DMS 273 treated with DMSO at 0.1 percent for 48 hours (cell line): Measurements from ENCODE around the gene PRAMEF11.
"Not testable (repeated sequence)": the region's sequence is repeated elsewhere in the genome, so short reads cannot be mapped to it uniquely, and the experiment has no call there.

Experiments
- DNase-seq: peaks from one replicate; lab custom pipeline; 2025; lab: John Stamatoyannopoulos, UW

Gene PRAMEF11

DNA sequence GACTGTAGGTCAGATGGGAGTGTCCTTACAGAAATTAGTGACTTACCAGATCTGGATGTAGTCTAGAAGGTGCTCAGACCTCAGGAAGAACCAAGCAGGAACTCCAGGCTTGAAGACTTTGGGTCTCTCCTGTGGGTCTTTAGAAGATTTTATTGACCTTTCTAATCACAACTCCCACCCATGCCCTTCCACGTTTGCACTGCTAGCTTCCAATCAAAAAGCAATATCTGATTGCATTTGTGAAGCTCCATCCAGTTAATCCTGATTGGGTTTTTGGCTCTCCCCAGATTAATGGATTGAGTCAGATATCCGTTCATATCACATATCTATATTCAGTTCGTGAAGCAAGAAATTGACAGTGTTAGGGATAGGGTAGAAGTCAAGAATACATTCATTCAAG is at the start of gene PRAMEF11:
TSS of gene PRAMEF11 (minus strand) at position 101 of the 400 bp plus-strand sequence. CDS start 2,621 bp downstream, outside the sequence.
- not testable (repeated sequence) for DNase-seq

DNA sequence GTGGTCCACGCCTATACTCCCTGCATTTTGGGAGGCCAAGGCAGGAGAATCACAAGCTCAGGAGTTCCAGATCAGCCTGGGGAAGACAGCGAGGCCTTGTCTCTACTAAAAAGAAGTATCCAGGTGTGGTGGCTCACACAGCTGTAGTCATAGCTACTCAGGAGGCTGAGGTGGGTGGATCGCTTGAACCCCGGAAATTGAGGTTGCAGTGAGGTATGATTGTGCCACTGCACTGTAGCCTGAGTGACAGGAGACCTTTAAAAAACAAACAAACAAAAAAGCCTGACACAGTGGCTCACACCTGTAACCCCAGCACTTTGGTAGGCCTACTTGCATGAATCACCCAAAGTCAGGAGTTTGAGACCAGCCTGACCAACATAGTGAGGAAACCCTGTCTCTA is 47.2 kb upstream of the PRAMEF11 start:
- not testable (repeated sequence) for DNase-seq

DNA sequence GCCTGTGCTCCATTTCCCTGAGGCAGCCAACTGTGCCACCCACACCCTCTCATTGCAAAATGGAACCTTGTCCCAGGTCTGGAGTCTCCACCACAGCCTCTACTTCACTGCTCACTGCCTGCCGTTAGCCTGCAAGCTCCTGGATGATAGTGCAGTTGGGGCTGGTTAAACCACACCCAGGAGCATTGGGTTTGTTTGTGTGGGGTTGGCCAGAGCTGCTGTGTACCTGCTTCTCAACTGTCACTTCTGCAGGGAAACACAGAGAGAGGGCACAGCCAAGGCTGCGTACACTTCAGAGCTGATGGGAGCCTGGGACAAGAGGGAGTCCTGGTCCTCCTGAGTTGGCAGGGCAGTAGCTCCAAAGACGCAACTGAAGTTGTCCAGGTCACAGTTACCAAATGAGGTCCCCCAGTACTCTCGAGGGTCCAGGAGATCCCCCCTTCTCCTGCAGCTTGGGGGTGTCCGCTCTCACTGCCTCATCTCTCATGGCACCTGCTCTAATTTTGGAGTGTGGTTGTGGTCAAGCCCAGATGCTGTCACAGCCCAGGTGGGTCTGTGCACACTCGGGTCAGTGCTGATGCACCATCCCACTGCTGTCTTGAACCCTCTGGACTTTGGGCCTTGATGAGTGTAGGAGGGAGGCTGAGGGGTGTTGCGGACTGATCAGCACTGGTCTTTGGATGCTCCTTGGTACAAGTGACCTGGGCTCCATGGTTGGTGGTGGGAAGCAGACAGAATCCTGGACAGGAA is 32.1 kb upstream of the PRAMEF11 start:
- DNase-seq, result not testable (repeated sequence)

DNA sequence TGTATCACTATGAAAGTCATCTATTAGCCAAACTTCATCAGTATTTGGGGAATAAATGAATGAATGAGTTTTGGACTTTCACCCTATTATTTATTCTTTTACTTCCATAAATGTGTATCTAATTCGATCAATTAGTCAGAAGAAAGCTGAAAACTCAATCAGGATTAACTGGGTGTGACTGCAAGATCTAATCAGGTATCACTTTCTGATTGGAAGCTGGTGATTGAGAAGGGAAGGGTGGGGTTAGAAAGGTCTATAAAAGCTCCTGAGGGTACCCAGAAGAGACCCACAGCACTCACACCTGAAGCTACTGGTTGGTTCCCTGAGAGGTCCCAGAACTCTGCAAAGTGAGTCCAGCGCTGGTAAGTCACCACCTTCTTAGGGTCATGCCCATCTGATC is 25.6 kb upstream of the PRAMEF11 start, which contains the start of gene PRAMEF2:
TSS of gene PRAMEF2 (plus strand) at position 301 of the 400 bp plus-strand sequence. CDS start 1,924 bp downstream, outside the sequence.
- not testable (repeated sequence) for DNase-seq

DNA sequence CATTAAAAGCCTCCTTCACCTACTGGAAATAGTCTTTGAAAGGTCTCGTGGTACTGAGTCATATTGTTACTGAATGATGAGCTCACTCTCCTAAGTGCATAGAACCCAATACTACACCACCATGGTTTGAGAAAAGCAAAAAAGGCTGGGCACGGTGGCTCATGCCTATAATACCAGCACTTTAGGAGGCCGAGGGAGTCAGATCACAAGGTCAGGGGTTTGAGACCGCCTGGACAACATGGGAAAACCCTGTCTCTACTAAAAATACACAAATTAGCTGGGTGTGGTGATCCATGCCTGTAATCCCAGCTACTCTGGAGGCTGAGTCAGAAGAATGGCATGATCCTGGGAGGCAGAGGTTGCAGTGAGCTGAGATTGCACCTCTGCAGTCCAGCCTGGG is 20.6 kb upstream of the PRAMEF11 start:
- DNase-seq, result no peak

DNA sequence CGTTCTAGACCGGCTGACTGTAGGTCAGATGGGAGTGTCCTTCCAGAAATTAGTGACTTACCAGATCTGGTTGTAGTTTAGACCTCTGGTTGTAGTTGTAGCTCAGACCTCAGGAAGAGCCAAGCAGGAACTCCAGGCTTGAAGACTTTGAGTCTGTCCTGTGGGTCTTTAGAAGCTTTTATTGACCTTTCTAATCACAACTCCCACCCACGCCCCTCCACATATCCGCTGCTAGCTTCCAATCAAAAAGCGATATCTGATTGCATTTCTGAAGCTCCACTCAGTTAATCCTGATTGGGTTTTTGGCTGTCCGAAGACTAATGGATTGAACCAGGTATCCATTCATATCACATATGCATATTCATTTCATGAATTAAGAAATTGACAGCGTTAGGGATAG is 17.4 kb upstream of the PRAMEF11 start, which contains the start of gene HNRNPCL1:
TSS of gene HNRNPCL1 (minus strand) at position 101 of the 400 bp plus-strand sequence. CDS start 431 bp downstream, outside the sequence.
- DNase-seq, result not testable (repeated sequence)

DNA sequence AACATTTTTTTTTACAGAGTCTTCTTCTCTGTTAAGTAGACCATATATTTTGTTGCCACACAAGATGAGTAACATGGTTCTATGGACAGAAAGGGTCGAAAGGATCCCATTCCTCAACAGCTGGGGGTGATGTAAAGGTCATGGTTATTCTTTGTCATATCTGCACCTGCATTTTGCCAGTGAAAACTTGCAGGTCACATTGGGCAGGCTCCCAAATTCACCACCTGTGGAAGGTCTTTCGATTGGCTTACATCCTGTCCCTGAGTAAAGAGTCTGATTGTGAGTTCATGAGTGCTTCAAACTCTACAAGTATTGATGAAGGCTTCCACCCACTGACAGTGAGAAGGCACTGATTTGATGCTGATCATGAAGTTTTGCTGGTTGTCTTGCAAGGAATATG is 2.0 kb upstream of the PRAMEF11 start:
- DNase-seq, result not testable (repeated sequence)

DNA sequence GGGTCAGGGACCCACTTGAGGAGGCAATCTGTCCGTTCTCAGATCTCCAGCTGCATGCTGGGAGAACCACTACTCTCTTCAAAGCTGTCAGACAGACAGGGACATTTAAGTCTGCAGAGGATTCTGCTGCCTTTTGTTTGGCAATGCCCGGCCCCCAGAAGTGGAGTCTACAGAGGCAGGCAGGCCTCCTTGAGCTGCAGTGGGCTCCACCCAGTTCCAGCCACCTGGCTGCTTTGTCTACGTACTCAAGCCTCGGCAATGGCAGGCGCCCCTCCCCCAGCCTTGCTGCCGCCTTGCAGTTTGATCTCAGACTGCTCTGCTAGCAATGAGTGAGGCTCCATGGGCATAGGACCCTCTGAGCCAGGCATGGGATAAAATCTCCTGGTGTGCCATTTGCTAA is 12.1 kb downstream of the PRAMEF11 start:
- not testable (repeated sequence) for DNase-seq

DNA sequence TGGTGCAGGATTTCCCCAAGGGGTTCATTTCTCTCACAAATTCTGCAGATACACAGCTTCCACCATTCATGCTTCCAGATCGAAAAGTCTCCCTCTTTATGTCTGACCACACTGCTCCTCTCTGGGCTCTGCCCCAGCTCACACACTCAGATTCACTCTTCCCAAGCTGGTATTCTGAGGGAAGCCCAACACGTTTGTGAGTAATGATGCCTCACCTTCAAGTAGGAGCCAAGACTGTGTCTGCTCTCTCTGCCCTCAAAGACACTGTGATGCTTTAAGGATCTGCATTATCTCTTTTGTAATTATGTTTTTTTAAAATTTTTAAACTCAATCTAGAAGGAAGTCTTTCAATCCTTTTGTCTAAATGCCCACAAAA is 19.8 kb downstream of the PRAMEF11 start:
- no peak for DNase-seq

DNA sequence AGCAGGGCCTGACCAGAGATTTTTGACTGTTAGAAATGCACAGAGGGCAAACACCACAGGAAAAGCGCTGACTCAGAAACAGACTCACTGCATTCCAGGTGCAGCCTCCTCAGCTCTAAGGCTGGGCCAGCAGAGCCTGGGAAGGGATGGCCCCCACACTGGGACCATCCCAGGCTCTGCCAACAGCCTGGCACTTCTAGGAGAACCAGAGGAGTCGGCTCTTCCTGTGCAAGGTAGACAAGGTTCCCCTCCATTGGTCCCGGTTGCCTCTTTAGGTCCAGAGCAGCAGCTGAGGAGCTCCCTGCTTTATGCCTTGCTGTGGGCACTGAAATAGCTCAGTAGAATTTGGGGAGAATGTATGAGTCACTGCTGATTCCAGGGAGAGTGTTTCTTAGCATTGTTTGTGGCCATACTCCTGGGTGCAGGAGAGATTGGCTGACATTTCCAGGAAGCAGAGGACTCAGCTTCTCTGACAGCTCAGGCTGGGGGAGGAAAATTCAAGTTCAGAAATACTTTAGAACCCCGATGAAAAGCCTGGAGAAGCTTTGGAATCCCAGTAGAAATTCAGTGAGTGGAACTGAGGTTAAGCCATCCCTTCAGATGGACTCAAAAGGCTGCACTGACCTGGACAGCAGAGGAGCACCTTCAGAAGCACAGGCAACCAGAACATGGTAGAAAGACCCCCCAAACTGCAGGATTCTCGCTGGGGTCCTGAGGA is 20.4 kb downstream of the PRAMEF11 start:
- DNase-seq, result no peak

DNA sequence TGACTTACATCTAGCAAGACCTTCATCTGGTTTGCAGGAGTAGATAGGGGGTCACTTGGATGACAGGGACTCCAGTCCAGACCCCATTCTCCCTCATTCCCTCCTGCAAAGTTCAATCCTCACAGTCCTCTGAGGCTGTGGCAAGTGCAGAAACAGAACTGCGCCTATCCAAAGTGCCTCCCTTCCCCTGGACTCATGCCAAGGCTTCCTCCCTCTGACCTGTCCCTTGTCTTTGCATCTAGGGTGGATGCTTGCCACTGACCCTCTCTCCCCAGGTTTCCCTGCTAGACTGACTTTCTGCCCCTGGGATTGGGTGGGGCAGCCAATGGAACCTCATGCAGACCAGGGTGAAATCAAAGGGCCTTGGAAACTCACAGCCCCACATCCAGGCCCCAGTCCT is 21.3 kb downstream of the PRAMEF11 start:
- DNase-seq, result no peak

DNA sequence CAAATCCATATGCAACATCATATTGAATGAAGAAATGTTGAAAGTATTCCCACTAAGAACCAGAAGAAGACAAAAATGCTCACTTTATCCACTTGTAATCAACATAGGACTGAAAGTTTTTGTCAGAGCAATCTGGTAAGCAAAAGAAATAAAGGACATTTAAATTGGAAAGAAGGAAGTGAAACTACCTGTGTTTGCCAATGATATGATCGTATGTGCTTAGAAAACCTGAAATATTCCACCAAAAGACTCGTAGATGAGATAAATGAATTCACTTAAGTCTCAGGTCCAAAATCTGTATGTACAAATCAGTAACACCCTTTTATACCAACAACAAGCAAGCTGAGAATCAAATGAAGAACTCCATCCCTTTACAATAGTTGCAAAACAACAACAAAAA is 31.5 kb downstream of the PRAMEF11 start:
- DNase-seq, result no peak

DNA sequence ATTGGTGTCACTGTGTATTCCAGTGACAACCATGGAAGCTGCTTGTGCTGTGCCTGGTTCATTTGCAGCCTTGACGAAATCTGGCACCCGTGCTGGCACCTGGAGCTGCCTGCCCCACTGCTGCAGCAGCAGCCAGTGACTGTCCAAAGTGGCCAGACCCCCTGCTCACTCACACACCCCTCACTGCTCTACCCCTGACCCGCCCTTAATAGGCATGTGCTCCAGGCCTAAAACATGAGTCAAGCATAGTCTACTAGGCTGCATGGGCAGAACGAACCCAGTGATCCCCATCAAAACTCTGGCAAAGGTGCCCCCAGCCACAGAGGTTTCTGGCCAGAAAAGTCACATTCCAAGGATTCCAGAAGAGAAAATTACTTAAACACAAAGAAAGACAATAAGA is 32.3 kb downstream of the PRAMEF11 start:
- no peak for DNase-seq

DNA sequence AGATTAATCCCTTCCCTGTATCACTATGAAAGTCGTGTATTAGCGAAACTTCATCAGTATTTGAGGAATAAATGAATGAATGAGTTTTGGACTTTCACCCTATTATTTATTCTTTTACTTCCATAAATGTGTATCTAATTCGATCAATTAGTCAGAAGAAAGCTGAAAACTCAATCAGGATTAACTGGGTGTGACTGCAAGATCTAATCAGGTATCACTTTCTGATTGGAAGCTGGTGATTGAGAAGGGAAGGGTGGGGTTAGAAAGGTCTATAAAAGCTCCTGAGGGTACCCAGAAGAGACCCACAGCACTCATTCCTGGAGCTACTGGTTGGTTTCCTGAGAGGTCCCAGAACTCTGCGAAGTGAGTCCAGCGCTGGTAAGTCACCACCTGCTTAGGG is 40.1 kb downstream of the PRAMEF11 start, which contains the start of gene PRAMEF1:
TSS of gene PRAMEF1 (plus strand) at position 301 of the 400 bp plus-strand sequence. CDS start 1,831 bp downstream, outside the sequence.
- DNase-seq, result not testable (repeated sequence)

DNA sequence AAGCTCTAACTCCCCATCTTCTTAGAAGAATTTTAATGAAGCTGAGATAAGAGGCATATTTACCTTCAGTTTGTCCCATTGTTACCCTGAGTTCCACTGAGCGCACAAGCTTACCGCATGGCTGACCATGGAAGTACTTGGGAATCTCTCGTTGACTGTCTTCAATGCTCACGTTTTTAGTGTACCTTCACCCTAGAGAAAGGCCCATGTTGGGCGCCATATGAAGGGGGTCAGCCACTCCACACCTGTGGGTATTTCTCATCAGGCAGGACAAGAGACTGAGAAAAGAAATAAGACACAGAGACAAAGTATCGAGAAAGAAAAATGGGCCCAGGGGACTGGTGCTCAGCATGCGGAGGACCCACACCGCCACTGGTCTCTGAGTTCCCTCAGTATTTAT is 46.5 kb downstream of the PRAMEF11 start:
- not testable (repeated sequence) for DNase-seq

DNA sequence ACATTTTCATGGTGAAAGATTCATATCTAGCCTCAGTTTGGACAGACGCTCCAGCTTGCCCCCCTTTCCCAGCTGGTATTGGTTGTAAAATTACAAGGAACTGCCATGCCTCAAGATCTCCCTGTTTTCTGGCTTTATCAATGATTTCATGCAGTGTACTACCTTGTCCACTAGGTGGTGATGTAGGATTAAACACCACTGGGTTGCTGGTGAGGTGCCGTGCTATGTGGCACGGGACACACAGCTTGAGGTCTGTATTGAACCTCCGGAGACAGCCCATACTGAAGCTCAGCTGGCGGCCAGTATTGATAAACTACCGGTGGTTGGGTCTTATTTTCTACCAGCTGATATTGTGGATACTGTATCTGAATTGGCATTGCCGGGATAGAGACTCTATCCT is 47.4 kb downstream of the PRAMEF11 start:
- not testable (repeated sequence) for DNase-seq

DNA sequence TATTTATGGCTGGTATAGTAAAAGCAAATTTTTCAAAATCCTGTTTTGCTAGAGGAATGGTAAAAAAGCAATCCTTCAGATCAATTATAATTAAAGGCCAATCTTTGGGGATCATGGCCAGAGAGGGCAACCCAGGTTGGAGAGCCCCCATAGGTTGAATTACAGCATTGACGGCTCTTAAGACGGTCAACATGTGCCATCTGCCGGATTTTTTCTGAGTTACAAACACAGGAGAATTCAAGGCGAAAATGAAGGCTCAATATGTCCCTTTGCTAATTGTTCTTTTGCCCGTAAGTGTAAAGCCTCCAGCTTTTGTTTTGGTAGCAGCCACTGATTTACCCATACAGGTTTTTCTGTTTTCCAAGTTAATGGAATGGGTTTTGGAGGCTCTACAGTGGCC is 49.7 kb downstream of the PRAMEF11 start:
- not testable (repeated sequence) for DNase-seq

DNA sequence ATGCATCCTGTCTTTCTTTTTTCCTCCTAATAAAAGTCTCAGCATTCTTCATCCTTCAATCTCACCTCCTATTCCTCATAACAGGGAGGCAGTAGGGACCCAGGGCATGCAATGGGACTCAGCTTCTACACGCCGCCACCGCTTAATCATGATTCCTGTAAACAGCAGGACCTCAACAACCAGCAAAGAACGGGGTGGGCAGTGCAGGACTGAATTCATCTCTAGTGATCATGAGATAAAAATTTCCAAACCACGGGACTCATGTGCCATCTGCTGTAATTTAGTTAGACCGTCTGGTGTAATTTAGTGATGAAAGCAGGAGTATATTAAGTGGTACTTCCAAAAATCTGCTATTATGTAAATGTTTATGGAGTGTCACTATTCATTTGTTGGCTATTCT is 52.3 kb downstream of the PRAMEF11 start:
- no peak for DNase-seq

DNA sequence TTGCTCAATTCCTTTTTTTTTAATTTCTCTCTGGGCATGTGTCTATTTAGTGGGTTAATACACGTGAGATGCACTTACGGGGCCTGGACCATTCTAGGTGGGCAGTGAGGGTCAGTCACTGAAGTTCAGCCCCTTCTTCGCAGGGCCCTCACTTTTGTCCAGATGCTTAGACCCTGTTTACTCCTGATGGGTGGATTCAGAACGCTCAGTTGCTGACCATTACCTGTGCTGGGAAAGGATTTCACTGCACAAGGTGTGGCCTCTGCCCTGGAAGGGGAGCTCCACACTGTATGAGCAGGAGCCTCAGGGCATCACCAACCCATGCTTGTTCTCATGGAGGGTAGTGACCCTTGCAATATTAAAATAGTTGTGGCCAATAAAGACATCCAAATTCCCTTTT is 53.1 kb downstream of the PRAMEF11 start:
- DNase-seq, result no peak

DNA sequence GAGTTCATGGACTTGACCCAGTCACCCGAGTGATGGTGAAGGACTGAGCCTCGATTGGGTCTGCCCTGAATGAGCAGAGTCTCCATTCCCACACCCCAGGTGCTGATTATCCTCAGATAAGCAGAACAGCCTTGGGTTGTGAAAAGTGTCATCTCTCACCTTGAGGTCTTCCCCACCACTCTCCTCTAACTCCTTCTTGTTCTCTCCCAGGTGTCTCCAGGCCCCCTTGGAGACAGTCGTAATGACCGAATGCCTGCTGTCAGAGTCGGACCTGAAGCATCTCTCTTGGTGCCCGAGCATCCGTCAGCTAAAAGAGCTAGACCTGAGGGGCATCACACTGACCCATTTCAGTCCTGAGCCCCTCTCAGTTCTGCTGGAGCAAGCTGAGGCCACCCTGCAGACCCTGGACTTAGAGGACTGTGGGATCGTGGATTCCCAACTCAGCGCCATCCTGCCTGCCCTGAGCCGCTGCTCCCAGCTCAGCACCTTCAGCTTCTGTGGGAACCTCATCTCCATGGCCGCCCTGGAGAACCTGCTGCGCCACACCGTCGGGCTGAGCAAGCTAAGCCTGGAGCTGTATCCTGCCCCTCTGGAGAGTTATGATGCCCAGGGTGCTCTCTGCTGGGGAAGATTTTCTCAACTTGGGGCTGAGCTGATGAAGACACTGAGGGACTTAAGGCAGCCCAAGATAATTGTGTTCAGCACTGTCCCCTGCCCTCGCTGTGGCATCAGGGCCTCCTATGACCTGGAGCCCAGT is 54.2 kb downstream of the PRAMEF11 start:
- DNase-seq, result no peak

DNA sequence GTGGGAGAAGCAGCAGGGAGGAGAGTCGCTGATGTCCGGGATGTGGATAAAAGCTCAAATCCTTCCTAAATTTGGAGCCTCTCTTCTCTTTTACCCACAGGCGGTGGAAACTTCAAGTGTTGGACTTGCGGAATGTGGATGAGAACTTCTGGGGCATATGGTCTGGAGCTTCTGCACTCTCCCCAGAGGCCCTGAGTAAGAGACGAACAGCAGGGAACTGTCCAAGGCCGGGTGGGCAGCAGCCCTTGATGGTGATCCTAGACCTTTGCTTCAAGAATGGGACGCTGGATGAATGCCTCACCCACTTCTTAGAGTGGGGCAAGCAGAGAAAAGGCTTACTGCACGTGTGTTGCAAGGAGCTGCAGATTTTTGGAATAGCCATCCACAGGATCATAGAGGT is 55.8 kb downstream of the PRAMEF11 start:
- DNase-seq, result no peak

DNA sequence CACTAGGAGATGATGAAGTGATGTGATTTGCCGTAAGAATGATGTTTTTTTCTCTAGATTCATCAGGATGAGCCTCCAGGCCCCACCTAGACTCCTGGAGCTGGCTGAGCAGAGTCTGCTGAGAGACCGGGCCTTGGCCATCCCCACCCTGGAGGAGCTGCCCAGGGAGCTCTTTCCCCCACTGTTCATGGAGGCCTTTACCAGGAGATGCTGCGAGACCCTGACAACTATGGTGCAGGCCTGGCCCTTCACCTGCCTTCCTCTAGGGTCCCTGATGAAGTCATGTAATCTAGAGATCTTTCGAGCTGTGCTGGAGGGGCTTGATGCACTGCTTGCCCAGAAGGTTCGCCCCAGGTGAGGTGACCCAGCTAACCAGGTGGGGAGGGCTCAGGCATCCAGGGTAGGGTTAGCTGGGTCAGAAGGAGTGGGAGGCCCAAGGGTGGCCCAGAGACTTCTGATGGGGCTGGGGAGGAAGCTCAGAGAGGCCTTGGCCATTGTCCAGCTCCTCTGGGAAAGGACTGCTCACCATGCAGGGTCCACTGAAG is 56.3 kb downstream of the PRAMEF11 start:
- no peak for DNase-seq
